Measurements from ENCODE around the gene AMDHD2. TPM values are rescaled to one million over a fixed set of nuclear protein-coding genes. Genes with fewer than 3 reads are reported as not detected.
A peak's percentile ranks its signal among the peaks of the same experiment; 100 is the strongest.
"Not testable (repeated sequence)": the region's sequence is repeated elsewhere in the genome, so short reads cannot be mapped to it uniquely, and the experiment has no call there.

The AMDHD2 gene
- total RNA-seq, 8 experiments from 2014 or later: 5.6 to 41.7 (median 14.4) TPM

GRCh38 chr16:2528161-2529060 is 8.2 kb downstream of the AMDHD2 start:
- WGBS, 10 experiments: 80 to 93% methylated on average over 3 of the region's 36 CpGs; no CpG with 5 or more reads in 8 of the 10 experiments
- no peak for ATAC-seq (replicated peaks in 6 of 8)
- H3K4me1 ChIP-seq (replicated peaks in 1 of 2): peaks cover 5 to 6% of the 10 kb centered on the region in 2 donors
- H3K4me3 ChIP-seq: no peak overlapping the region
- in situ Hi-C loops (cut with MboI; ENCODE audit: low pct_unique_long_range_greater_than_20kb in 2 of 9, low sequenced_read_pairs in 9 of 9, unreplicated experiment in 9 of 9): no loop called here
- no peak overlapping the region for H3K27ac ChIP-seq

- peaks cover 5 to 6% of the 10 kb centered on the region in 2 donors for H3K4me1 ChIP-seq (replicated peaks in 1 of 2)
- H3K27ac ChIP-seq: no peak overlapping the region
- ATAC-seq (replicated peaks in 6 of 8): no peak
- WGBS, 10 experiments: 88 to 100% (median 92%) methylated on average over 3 to 19 of the region's 32 CpGs; no CpG with 5 or more reads in 7 of the 10 experiments
- H3K4me3 ChIP-seq: no peak overlapping the region
- in situ Hi-C loops (cut with MboI; ENCODE audit: low pct_unique_long_range_greater_than_20kb in 2 of 9, low sequenced_read_pairs in 9 of 9, unreplicated experiment in 9 of 9): no loop called here
Observed at GRCh38 chr16:2529061-2529931, 9.1 kb downstream of the AMDHD2 start.

- no peak for ATAC-seq (replicated peaks in 6 of 8)
- WGBS, 10 experiments: 80 to 100% (median 83%) methylated on average over 1 to 3 of the region's 15 CpGs; no CpG with 5 or more reads in 6 of the 10 experiments
- no peak overlapping the region for H3K27ac ChIP-seq
- in situ Hi-C loops (cut with MboI; ENCODE audit: low pct_unique_long_range_greater_than_20kb in 2 of 9, low sequenced_read_pairs in 9 of 9, unreplicated experiment in 9 of 9): no loop called here
- H3K4me1 ChIP-seq (replicated peaks in 1 of 2): peaks cover 5 to 6% of the 10 kb centered on the region in 2 donors
- H3K4me3 ChIP-seq: no peak overlapping the region
Observed at GRCh38 chr16:2529961-2530628, 9.9 kb downstream of the AMDHD2 start.

- peaks cover 5 to 6% of the 10 kb centered on the region in 2 donors for H3K4me1 ChIP-seq (replicated peaks in 1 of 2)
- peak overlapping the region; percentile 81 to 90 for H3K27ac ChIP-seq
- in situ Hi-C loops (cut with MboI; ENCODE audit: low pct_unique_long_range_greater_than_20kb in 2 of 9, low sequenced_read_pairs in 9 of 9, unreplicated experiment in 9 of 9): no loop called here
- no peak for ATAC-seq (replicated peaks in 6 of 8)
- peak overlapping the region in 2 of 5 donors; percentile 53 to 56 for H3K4me3 ChIP-seq
- 73 to 100% (median 80%) methylated on average over 1 to 7 of the region's 14 CpGs; no CpG with 5 or more reads in 7 of the 10 experiments for WGBS, 10 experiments
Observed at GRCh38 chr16:2530629-2531318, 10.6 kb downstream of the AMDHD2 start.

- H3K4me3 ChIP-seq: peak within 1 kb of the TSS; percentile 41 to 67 (median 53)
- peak in 5 of 8 experiments; percentile 2 to 7 (median 3) for ATAC-seq (replicated peaks in 6 of 8)
- in situ Hi-C loops (cut with MboI; ENCODE audit: low pct_unique_long_range_greater_than_20kb in 2 of 9, low sequenced_read_pairs in 9 of 9, unreplicated experiment in 9 of 9): no loop called here
Observed at GRCh38 chr16:2531371-2531695, 11.2 kb downstream of the AMDHD2 start, which contains the start of gene CEMP1. CEMP1 (minus strand) TSS chr16:2531408; CDS start chr16:2531073, 335 bp downstream.

GRCh38 chr16:2531696-2532493 is 11.7 kb downstream of the AMDHD2 start:
- Histone ChIP-seq H3K4me1 (replicated peaks in 1 of 2) (peaks cover 6% of the 10 kb centered on the region in 2 donors), H3K4me3 (peak overlapping the region; percentile 41 to 67 (median 53)), H3K27ac (peak overlapping the region; percentile 81 to 90)
- in situ Hi-C loops (cut with MboI; ENCODE audit: low pct_unique_long_range_greater_than_20kb in 2 of 9, low sequenced_read_pairs in 9 of 9, unreplicated experiment in 9 of 9): no loop called here
- WGBS, 10 experiments: 0% methylated on average over 3 of the region's 84 CpGs; no CpG with 5 or more reads in 9 of the 10 experiments
- ATAC-seq (replicated peaks in 6 of 8): peak; percentile 84 to 92 (median 89)

More at GRCh38 chr16:2531371-2531695, 11.2 kb downstream of the AMDHD2 start, which contains the start of gene CEMP1:
- no CpG with 5 or more reads among the region's 11 CpGs for WGBS, 10 experiments
- Histone ChIP-seq H3K27ac (peak within 1 kb of the TSS; percentile 81 to 90), H3K4me1 (replicated peaks in 1 of 2) (peaks cover 5 to 6% of the 10 kb centered on the region in 2 donors)

GRCh38 chr16:2532494-2533141 is 12.4 kb downstream of the AMDHD2 start:
- Histone ChIP-seq H3K4me1 (replicated peaks in 1 of 2) (peaks cover 6 to 8% of the 10 kb centered on the region in 2 donors), H3K4me3 (peak overlapping the region; percentile 41 to 67 (median 53)), H3K27ac (peak overlapping the region; percentile 71 to 80)
- 0 to 20% (median 15%) methylated on average over 1 to 9 of the region's 37 CpGs; no CpG with 5 or more reads in 4 of the 10 experiments for WGBS, 10 experiments
- ATAC-seq (replicated peaks in 6 of 8): peak; percentile 5 to 47 (median 22)
- in situ Hi-C loops (cut with MboI; ENCODE audit: low pct_unique_long_range_greater_than_20kb in 2 of 9, low sequenced_read_pairs in 9 of 9, unreplicated experiment in 9 of 9): no loop called here

GRCh38 chr16:2533142-2533755 is 13.1 kb downstream of the AMDHD2 start:
- Histone ChIP-seq H3K27ac (peak overlapping the region in 1 of 2 donors; percentile 80), H3K4me3 (peak overlapping the region; percentile 41 to 67 (median 53))
- H3K4me1 ChIP-seq (replicated peaks in 1 of 2); in situ Hi-C loops (cut with MboI; ENCODE audit: low pct_unique_long_range_greater_than_20kb in 2 of 9, low sequenced_read_pairs in 9 of 9, unreplicated experiment in 9 of 9); ATAC-seq (replicated peaks in 6 of 8): not testable (repeated sequence)
- 17 to 90% (median 34%) methylated on average over 1 to 15 of the region's 16 CpGs; no CpG with 5 or more reads in 1 of the 10 experiments for WGBS, 10 experiments

- WGBS, 10 experiments: 72 to 100% (median 83%) methylated on average over 1 to 11 of the region's 11 CpGs; no CpG with 5 or more reads in 2 of the 10 experiments
- in situ Hi-C loops (cut with MboI; ENCODE audit: low pct_unique_long_range_greater_than_20kb in 2 of 9, low sequenced_read_pairs in 9 of 9, unreplicated experiment in 9 of 9): no loop called here
- Histone ChIP-seq H3K4me3 (no peak overlapping the region), H3K27ac (no peak overlapping the region), H3K4me1 (replicated peaks in 1 of 2) (peaks cover 8 to 10% of the 10 kb centered on the region in 2 donors)
- ATAC-seq (replicated peaks in 6 of 8): no peak
Observed at GRCh38 chr16:2533912-2534311, 13.7 kb downstream of the AMDHD2 start.

GRCh38 chr16:2534335-2534734 is 14.2 kb downstream of the AMDHD2 start:
- H3K27ac ChIP-seq; ATAC-seq (replicated peaks in 6 of 8); in situ Hi-C loops (cut with MboI; ENCODE audit: low pct_unique_long_range_greater_than_20kb in 2 of 9, low sequenced_read_pairs in 9 of 9, unreplicated experiment in 9 of 9); H3K4me3 ChIP-seq: not testable (repeated sequence)
- peaks cover 13 to 14% of the 10 kb centered on the region in 2 donors for H3K4me1 ChIP-seq (replicated peaks in 1 of 2)
- 83 to 100% (median 93%) methylated on average over 1 to 5 of the region's 5 CpGs; no CpG with 5 or more reads in 3 of the 10 experiments for WGBS, 10 experiments

Measured in motor neuron (in vitro differentiated cells).